Measurements from ENCODE around the gene STIL.
"Not testable (repeated sequence)": the region's sequence is repeated elsewhere in the genome, so short reads cannot be mapped to it uniquely, and the experiment has no call there.

STIL gene

DNA sequence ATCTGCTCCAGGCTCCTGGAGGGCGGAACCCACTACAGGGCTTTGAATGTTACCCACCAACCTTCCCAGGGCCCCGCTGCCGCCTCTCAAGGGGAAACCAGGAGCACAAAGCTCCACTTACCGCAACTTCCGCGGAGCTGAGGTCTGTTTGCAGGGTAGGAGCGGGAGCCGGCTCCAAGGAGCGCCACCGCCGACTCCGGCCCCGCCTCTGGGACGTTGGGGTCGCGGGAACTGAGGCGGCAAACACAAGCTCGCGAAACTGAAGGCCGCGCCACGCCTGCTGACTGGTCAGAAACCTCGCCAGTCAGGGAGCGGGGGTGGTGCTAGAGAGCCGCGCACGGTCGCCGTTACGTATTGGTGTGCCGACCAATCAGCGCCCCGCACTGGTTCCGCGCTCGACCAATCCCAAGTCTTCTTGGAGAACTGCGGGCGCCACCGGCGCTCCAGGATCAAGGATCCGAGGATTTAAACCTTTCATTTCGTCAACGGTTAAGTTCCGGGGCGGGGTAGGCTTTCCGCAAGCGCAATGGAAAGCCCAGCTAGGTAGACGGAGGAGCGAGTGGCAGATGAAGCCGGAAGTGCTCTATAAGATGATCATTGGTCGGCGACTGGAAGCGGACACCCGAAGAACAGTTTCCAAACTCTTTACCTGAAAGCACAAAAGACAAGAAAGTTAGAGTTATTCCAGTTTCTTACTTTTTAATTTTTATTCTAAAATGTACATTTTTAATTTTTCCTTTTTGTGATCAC lies at the start of gene STIL:
STIL (minus strand) TSS at position 233 of the 750 bp plus-strand sequence. CDS start 3,828 bp downstream, outside the sequence.
- in situ Hi-C loops (cut with MboI; ENCODE audit: low sequenced_read_pairs): no loop called here

DNA sequence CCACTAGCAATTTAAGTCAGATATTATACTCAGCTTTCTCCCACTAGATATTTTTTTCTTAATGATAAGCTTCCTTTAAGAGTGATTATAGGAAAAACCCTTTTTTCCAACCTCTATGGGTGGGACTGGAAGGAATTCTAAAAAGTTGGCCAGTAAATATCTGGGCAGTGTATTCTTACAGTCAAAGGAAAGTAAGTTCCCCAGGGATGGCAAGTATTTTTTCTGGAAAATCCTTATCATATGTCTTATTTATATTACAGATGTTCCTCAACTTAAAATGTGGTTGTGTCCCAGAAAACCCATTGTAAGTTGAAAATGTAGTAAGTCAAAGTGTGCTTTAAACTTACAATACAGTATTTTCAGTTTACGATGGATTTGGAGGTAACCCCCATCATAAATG lies 48.9 kb upstream of the STIL start:
- in situ Hi-C loops (cut with MboI; ENCODE audit: low sequenced_read_pairs): no loop called here

DNA sequence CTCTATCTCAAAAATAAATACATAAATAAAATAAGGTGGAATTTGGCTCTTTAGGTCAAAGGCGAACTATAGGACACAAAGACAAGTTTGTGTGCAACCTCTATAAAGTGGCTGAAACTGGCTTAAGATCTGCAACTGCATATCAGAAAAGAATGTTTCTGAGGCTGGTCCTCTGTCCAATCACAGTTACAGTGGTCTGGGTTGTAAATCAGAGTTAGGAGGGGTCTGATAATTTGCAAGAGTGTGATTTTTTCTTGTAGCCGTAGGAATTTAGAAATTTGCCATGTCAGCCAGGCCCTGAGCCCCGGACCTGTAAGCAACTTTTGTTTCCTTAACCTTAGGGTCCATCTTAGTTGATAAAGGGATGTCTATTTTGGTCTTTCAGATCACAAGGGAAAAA lies 47.4 kb upstream of the STIL start:
- in situ Hi-C loops (cut with MboI; ENCODE audit: low sequenced_read_pairs): no loop called here

DNA sequence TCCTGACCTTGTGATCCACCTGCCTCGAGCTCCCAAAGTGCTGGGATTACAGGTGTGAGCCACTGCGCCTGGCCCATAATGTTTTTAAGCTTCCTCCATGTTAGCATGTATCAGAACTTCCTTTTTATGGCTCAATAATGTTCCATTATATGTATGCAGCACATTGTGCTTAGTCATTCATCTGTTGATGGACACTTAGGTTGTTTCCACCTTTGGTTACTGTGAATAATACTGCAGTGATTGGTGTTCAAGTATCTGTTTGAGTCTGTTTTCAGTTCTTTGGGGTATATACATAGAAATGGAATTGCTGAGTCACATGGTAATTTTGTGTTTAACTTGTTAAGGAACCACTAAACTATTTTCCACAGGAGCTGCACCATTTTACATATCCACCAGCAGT lies 37.4 kb upstream of the STIL start:
- in situ Hi-C loops (cut with MboI; ENCODE audit: low sequenced_read_pairs): no loop called here

DNA sequence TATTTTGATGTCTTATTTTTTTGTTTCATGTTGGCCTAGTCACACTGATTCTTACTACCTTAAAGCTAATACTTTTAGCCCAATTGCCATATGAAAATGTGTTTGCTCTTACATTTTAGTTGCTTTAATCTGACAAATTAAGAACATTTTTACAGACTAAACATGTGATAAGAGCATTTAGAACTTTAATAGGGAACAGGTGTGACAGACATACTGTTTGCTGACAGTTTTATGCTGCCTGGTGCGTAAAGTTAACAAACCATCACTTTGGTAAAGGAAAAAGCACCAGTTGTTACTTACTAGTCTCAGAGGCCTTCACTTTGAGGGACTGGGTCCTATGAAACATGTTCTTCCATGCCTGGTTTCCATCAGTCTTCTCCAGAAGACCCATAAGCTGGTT lies 34.3 kb upstream of the STIL start:
- in situ Hi-C loops (cut with MboI; ENCODE audit: low sequenced_read_pairs): no loop called here

DNA sequence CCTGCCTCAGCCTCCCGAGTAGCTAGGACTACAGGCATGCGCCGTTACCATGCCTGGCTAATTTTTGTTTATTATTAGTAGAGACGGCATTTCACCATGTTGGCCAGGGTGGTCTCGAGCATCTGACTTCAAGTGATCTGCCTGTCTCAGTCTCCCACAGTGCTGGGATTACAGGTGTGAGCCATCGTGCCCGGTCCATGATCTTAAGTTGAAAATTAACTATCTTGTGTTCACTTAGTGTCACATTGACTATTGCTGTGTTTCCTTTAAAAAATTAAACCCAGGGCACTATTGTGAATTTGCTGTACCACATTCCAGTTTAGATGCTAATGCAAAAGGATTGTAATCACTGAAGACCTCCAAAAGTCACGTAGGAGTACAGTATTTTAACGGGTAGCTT lies 33.8 kb upstream of the STIL start:
- in situ Hi-C loops (cut with MboI; ENCODE audit: low sequenced_read_pairs): no loop called here

DNA sequence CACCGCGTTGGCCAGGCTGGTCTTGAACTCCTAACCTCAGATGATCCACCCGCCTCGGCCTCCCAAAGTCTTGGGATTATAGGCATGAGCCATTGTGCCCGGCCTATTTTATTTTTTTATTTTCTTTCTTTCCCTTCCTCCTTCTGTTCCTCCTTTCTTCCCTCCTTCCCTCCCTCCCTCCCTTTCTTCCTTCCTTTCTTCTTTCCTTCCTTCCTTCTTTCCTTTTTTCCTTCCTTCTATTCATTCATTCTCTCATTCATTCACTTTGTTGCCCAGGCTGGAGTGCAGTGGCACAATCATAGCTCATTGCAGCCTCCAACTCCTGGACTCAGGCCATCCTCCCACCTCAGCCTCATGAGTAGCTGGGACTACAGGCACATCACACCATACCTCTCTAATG lies 33.0 kb upstream of the STIL start:
- in situ Hi-C loops (cut with MboI; ENCODE audit: low sequenced_read_pairs): not testable (repeated sequence)

DNA sequence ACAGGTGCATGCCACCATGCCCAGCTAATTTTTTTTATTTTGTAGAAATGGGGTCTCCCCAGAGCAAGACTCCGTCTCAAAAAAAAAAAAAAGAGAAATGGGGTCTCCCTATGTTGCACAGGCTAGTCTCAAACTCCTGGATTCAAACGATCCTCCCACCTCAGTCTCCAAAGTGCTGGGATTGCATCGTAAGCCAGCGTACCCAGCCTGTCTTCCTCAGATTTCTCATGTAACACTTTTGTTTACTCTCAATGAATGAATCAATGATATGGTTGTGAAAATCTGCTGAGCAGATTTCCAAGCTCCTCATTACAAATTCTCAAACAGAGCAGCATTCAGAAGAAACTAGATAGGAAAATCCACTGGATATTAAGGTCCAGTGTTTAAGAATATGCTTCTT lies 26.3 kb upstream of the STIL start:
- in situ Hi-C loops (cut with MboI; ENCODE audit: low sequenced_read_pairs): no loop called here

DNA sequence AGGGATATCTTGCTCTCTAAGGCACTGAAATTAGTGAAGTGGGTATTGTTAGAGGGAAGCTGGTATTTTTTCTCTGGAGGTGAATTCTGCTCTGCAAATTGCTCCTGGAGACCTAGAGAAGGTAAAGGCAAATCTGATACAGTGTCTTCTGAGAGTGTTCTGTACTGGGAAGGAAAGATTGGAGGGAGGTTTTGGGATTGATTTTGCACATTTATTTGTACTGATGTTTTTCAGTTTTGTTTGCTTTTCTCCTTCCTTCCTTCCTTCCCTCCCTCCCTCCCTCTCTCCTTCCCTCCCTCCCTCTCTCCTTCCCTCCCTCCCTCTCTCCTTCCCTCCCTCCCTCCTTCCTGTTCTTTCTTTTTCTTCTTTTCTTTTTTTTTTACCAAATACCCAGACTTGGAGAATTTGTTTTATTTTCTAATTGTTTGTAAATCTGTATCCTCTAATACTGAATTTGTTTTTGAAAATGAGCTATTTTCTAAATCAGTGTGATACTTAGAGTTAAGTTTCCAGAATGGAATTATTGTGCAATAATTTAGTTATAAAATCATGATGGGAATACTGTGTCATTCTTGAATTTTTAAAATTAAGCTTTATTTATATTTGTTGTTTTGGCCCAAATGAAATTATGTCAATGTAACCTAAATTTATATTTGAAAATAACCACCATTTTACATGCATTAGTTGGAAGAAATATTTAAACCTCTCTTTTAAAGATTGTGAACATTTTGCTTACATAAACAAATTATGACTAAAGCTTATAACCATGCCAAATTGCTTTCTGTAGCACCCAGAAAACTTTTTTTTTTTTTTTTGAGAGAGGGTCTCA lies 24.5 kb upstream of the STIL start:
- in situ Hi-C loops (cut with MboI; ENCODE audit: low sequenced_read_pairs): no loop called here

DNA sequence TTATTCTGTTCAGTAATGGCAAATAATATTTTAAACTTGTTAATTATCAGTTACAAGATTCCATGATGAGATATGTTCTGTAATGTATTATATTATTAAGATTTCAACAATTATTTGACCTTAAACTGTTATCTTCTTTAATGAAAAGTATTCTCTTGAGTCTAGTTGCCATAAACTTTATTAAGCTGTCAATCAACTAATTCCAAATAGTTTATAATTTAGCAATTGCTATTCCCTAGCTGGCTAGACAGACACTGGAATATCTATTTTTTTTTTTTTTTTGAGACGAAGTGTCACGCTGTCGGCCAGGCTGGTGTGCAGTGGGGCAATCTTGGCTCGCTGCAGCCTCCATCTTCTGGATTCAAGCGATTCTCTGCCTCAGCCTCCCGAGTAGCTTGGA lies 23.4 kb upstream of the STIL start:
- in situ Hi-C loops (cut with MboI; ENCODE audit: low sequenced_read_pairs): no loop called here

DNA sequence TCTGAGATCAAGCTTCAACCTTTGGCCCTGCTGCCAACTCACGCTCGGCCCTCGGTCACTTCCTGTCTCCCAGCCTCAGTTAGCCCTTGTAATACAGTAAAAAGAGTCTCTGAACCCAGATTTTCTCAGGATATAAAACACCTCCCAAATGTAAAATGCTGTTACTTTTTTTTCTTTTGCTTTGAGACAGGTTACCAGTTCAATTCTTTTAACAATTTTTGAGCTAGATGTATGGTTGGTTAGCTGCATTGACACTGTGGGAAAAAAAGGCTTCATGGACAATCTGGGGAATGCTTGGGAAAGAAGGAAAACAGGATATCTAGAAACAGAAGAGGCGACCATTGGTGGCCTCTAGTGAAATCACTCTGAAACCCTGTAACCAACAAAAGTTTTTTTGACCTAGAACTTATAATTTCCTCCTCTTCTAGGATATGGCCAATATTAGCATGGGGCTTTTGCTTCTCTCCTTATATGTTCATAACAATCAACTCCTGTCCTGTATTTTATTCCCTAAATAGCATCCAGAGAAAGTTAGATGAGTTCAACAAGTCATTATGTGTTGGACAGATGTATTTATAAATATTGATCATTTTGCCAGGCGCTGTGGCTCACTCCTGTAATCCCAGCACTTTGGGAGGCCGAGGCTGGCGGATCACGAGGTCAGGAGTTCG lies 21.0 kb upstream of the STIL start:
- in situ Hi-C loops (cut with MboI; ENCODE audit: low sequenced_read_pairs): no loop called here

DNA sequence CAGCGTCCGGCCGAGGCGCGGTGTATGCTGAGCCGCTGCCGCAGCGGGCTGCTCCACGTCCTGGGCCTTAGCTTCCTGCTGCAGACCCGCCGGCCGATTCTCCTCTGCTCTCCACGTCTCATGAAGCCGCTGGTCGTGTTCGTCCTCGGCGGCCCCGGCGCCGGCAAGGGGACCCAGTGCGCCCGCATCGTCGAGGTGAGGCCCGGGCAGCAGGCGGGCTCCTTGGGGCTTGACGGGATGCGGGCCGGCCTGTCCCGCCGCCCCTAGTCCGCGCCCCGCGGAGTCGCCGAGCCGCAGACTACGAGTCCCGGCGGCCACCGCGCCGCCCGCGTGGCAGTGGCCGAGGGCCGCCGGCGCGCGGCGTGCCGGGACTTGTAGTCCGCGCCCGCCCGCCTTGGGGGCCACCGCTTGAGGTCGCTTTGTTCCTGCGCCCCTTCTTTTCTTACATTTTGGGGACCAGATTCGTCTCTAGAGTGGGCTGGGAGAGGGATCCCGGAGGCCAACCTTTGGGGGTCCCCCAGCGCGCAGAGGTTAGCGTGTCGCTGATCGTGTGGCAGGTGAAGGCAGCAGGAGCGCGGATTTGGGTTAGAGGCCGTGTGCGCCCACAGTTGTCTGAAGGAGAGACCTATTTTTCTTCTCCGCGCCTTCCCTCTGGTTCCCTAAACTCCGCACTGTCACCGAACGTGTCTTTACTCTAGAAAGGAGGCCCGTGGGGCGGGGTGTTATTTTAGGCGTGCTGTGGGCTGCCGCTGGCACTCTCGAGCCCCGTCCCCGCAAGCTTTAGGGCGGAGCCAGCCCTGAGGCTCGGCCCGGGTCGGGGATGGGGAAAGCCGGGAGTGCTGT lies 20.2 kb upstream of the STIL start:
- in situ Hi-C loops (cut with MboI; ENCODE audit: low sequenced_read_pairs): no loop called here

DNA sequence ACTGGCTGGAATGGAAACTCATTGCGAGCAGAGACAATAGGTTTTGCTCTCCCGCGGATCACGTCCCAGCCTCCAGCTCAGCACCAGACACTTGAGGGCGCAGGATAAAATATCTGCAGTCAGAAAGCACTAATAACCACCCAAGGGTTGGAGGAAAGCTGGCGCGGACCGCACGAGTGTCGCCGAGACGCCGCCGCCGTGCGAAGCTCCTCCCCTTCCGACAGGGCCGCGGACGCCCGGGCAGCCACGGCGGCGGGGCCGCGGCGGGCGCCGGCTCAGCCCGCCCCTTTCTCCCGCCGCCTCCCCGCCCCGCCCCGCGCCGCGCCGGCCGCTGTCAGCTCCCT lies 19.6 kb upstream of the STIL start, which contains the start of gene CMPK1:
CMPK1 (plus strand) TSS at position 213 of the 344 bp plus-strand sequence. CDS start 156 bp downstream, outside the sequence.
- in situ Hi-C loops (cut with MboI; ENCODE audit: low sequenced_read_pairs): no loop called here

DNA sequence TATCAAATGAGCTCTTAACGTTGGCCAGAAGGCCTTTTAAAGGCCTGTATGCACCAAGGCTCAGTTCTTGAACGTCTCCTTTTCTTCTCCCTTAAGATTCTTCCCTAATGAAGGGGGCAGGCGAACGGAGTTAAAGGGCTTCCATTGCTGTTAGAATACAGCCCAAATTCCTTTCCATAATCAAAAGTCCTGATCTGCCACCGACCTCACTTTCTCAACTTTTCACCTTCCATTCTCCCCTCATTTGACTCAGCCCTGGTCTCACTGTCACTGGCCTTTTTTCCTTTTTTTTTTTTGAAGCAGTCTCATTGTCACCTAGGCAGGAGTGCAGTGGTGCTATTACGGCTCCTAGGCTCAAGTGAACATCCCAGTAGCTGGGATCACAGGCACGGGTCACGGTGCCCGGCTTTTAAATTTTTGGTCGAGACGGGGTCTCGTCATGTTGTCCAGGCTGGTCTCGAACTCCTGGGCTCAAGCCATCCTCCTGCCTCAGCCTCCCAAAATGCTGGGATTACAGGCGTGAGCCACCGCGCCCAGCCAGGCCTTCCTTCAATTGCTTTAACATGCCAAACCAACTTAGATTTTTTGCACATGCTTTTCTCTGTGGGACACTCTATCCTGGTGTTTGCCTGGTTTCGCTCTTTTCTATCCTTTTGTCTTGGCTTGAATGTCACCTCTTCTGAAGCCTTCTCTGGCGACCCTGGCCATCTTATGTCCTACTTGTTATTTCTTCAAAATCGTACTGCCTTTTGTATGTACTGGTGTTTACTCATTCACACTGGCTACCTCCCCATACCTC lies 19.0 kb upstream of the STIL start:
- in situ Hi-C loops (cut with MboI; ENCODE audit: low sequenced_read_pairs): no loop called here

DNA sequence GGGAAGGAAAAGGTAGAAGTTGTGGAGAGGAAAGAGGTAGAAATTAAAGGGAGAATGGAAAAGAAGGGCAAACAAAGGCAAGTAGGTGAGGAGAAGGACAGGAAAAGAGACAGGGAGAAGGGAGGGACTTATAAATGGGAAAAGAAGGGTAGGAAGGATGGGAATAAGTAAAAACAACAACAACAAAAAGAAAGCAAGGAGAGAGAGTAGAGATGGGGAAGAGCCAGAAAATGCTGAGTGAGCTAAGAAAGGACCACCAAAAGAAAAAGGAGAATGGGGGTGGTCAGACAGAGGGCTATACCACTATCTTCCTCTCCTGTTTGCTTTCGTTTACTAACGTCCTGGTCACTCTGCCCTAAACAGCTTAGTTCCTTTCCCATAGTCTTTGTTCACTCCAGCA lies 17.9 kb upstream of the STIL start:
- in situ Hi-C loops (cut with MboI; ENCODE audit: low sequenced_read_pairs): no loop called here

DNA sequence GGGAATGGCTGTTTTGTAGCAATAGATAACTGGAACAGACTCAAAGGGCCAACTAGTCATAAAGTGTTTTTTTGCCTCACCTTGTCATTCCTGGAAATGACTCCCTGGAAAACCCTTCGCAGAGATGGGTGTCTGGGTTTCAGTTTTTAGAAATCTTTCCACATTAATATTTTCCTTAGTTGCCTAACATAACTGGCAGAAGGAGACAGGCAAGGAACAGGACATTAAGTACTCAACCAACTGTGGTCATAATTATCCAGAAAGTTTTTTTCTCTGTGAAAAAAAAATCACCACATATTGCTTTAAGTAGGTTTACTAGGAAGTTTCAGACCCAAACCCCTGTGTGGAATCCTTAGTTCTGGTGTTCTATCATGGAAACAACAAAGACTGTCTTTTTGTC lies 16.3 kb upstream of the STIL start:
- in situ Hi-C loops (cut with MboI; ENCODE audit: low sequenced_read_pairs): no loop called here

DNA sequence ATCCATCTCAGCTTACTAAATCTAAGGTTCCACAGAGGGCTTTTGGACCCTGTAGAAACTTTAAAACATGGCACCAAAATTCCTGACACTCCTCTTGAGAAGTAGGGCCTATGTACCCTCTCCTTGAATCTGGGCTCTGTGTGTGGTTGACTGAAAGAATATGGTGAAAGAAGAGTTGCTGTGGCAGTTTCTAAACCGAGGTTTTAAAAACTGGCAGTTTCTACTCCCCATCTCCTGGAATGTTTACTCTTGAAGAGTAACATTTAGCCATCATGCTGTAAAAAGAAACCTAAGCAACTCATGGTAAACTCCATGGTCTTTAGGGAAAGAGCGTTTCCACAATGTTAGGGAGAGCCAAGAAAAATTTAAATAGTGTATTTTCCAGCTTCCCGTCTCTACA lies 15.0 kb upstream of the STIL start:
- in situ Hi-C loops (cut with MboI; ENCODE audit: low sequenced_read_pairs): no loop called here

DNA sequence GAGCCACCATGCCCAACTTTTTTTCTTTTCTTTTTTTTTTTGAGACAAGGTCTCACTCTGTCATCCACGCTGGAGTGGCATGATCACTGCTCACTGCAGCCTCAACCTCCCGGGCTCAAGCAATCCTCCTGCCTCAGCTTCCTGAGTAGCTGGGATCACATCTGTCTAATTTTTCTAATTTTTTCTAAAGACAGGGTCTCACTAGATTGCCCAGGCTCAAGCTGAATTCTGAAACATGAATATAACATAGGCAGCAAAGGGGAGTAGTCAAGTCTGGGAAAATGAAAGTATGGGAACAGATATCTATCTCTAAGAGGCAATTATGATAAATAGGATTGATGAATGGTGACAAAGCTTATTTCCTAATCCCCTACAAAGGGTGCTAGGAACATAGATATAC lies 12.3 kb upstream of the STIL start:
- in situ Hi-C loops (cut with MboI; ENCODE audit: low sequenced_read_pairs): no loop called here

DNA sequence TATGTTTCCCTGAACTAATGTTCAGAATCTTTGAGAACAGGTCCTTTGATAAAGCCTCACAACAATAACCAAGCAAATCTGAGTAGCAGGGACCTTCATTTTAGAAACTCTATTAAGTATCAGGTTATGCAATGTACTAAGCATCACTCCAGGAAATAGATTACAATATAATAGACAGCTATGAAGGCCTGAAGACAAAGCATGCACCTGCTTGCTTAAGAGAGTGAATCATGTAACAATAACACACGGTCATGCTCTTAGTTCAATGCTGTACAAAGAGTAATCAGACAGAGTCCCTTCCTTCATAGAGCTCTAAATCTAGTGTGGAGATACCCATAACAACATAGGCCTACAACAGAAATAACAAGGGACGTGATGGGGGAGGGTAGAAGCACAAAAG lies 11.6 kb upstream of the STIL start:
- in situ Hi-C loops (cut with MboI; ENCODE audit: low sequenced_read_pairs): no loop called here

DNA sequence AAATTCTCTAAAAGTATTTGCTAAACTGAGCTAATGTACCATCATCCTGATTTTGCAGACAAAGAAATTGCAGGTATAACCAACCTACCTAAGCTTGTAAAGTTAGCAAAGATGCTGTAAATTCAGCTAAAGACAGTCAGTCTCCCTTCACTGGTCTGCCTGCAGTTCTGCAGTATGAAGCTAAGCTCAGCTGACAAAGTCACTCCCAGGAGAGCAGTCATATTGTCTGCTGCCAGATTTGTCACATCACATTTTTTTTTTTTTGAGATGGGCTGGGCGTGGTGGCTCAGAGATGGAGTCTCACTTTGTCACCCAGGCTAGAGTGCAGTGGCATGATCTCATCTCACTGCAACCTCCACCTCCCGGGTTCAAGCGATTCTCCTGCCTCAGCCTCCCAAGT lies 10.7 kb upstream of the STIL start:
- in situ Hi-C loops (cut with MboI; ENCODE audit: low sequenced_read_pairs): no loop called here
